Nucleus accumbens (tissue), 56 donors: Measurements from ENCODE around the gene DPRX.

ENCODE experiments used
- DNase-seq, 56 donors: peaks; one replicate each; lab custom pipeline; 2025; lab: John Stamatoyannopoulos, UW

The DPRX gene

GRCh38 chr19:53631949-53632407 lies at the start of gene DPRX:
TSS of gene DPRX (plus strand) at chr19:53631999. CDS start at chr19:53632107, 108 bp downstream.
- DNase-seq: no peak

- no peak for DNase-seq
Observed at GRCh38 chr19:53583181-53583580, 48.6 kb upstream of the DPRX start.

GRCh38 chr19:53586277-53586691 lies 45.5 kb upstream of the DPRX start:
- no peak for DNase-seq

GRCh38 chr19:53594811-53595509 lies 36.8 kb upstream of the DPRX start:
- no peak for DNase-seq

- DNase-seq: no peak
Observed at GRCh38 chr19:53595510-53595867, 36.3 kb upstream of the DPRX start.

- DNase-seq: no peak
Observed at GRCh38 chr19:53596056-53596455, 35.7 kb upstream of the DPRX start.

- DNase-seq: no peak
Observed at GRCh38 chr19:53597023-53597422, 34.8 kb upstream of the DPRX start.

- DNase-seq: no peak
Observed at GRCh38 chr19:53598361-53598760, 33.4 kb upstream of the DPRX start.

GRCh38 chr19:53600217-53600616 lies 31.6 kb upstream of the DPRX start:
- DNase-seq: no peak

- no peak for DNase-seq
Observed at GRCh38 chr19:53606031-53606430, 25.8 kb upstream of the DPRX start.

GRCh38 chr19:53608381-53608780 lies 23.4 kb upstream of the DPRX start:
- DNase-seq: no peak

- DNase-seq: no peak
Observed at GRCh38 chr19:53612762-53613526, 18.9 kb upstream of the DPRX start.

GRCh38 chr19:53621885-53622740 lies 9.7 kb upstream of the DPRX start:
- no peak for DNase-seq

- no peak for DNase-seq
Observed at GRCh38 chr19:53624771-53625545, 6.8 kb upstream of the DPRX start.

GRCh38 chr19:53626486-53626885 lies 5.3 kb upstream of the DPRX start:
- no peak for DNase-seq

GRCh38 chr19:53626976-53627375 lies 4.8 kb upstream of the DPRX start:
- no peak for DNase-seq

GRCh38 chr19:53634768-53635167 lies 3.0 kb downstream of the DPRX start:
- DNase-seq: no peak

- DNase-seq: no peak
Observed at GRCh38 chr19:53639471-53639870, 7.7 kb downstream of the DPRX start.

GRCh38 chr19:53642381-53643099 lies 10.7 kb downstream of the DPRX start:
- no peak for DNase-seq
